Subcutaneous adipose tissue (tissue), 4 donors: ENCODE measurements around the gene OCA2. TPM values are rescaled to one million over a fixed set of nuclear protein-coding genes. Genes with fewer than 3 reads are reported as not detected.

Experiments
- total RNA-seq, 4 donors: library from RNA; depleted of rRNA; stranded (reverse); fragments of >200 nt; gene quantifications; one replicate each; pipeline ENCODE4 v1.1.0, GENCODE V29; 2016
- TF ChIP-seq, protein P1 (sequence below): fragments of 450-650 bp; IDR thresholded peaks from one replicate; pipeline ENCODE4 v1.5.1; 2016; ENCODE audit warnings: low read depth, mild to moderate bottlenecking, control low read depth, antibody characterized with exemption, moderate library complexity

Gene OCA2
- total RNA-seq: 1 to 10 TPM in 1 of 4 donors, not detected in 3; 1.1 TPM

DNA sequence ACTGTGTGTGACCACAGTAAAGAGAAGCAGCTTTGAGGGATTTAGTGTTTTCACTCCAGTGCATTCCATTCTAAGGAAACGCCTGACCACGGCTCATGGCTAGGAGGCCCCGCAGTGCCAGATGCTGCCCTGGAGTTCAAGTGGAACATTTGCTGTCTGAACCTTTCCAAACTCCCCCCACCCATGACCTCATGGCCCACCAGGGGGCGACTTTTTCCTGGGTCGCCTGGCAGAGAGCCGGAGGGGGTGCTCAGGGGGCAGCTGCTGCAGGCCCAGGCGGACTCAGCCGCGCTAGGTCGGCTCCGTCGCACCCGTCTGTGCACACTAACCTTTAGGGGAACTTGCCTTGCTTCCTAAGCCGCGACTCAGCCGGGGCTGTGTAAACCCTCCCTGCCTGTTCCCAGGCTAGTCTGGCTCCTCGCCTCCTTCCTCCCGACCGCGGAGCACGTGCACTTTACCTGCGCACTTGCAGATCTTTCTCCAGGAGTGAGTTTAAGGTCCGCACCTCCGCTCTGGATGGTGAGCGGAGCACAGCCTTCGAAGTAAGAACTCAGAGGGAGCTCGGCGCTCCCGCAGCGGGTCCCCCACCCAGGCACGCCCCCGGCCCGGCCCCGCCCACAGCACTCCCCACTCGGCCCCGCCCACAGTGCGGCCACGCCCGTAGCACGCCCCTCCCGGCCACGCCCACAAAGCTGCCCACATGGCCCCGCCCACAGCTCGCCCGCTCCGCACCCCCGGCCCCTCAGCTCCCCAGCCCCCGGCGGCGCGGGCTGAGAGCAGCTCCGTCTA is at the start of gene OCA2:
TSS of gene OCA2 (minus strand) at position 550 of the 789 bp plus-strand sequence. CDS start 17,441 bp downstream, outside the sequence.
- TF ChIP-seq, protein P1, sequence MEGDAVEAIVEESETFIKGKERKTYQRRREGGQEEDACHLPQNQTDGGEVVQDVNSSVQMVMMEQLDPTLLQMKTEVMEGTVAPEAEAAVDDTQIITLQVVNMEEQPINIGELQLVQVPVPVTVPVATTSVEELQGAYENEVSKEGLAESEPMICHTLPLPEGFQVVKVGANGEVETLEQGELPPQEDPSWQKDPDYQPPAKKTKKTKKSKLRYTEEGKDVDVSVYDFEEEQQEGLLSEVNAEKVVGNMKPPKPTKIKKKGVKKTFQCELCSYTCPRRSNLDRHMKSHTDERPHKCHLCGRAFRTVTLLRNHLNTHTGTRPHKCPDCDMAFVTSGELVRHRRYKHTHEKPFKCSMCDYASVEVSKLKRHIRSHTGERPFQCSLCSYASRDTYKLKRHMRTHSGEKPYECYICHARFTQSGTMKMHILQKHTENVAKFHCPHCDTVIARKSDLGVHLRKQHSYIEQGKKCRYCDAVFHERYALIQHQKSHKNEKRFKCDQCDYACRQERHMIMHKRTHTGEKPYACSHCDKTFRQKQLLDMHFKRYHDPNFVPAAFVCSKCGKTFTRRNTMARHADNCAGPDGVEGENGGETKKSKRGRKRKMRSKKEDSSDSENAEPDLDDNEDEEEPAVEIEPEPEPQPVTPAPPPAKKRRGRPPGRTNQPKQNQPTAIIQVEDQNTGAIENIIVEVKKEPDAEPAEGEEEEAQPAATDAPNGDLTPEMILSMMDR: no peak

DNA sequence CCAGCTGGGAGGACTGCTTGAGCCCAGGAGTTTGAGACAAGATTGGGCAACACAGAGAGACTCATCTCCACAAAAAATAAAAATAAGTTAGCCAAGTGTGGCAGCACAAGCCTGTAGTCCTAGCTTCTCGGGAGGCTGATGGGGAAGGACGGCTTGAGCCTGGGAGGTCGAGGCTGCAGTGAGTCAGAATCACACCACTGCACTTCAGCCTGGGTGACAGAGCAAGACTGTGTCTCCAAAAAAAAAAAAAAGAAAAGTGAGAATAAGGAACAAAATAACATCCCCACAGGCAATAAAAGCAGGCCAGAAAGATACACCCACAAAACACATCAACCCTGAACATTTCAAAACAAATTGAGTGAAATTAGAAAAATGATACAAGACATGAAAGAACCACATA is 48.7 kb upstream of the OCA2 start:
- TF ChIP-seq, protein P1: no peak

DNA sequence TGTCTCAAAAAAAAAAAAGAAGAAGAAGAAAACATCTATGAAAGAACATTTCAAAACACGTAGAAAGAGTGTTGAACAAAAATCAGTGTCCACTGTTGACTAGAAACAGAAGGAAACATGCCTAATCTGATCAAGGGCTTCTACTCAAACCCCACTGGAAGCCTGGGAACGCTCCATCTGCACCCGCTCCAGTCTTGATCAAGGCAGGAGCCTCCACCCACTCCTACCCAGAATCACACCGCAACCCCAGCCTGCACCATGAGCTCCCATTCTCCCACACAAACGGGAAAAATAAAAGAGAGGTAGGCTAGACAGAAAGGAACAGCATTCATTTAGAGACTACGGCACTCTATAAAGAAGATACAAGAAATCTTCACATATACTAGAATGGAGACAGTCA is 40.9 kb upstream of the OCA2 start:
- TF ChIP-seq, protein P1: no peak

DNA sequence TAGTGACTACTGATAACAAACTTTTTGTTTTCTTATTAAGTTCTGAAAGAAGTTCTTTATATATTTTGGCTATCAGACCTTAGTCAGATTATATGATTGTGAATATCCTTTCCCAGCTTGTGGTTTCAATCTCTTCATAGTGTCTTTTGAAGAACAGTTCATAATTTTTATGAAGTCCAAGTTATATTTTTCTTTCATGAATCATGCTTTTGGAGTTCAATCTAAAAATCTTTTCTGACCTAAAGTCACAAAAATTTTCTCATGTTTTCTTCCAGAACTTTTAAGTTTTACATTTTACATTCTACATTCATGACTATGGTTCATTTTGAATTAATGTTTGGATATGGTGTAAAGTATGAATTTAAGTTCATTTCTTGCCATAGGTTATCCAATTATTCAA is 34.2 kb upstream of the OCA2 start:
- TF ChIP-seq, protein P1: no peak

DNA sequence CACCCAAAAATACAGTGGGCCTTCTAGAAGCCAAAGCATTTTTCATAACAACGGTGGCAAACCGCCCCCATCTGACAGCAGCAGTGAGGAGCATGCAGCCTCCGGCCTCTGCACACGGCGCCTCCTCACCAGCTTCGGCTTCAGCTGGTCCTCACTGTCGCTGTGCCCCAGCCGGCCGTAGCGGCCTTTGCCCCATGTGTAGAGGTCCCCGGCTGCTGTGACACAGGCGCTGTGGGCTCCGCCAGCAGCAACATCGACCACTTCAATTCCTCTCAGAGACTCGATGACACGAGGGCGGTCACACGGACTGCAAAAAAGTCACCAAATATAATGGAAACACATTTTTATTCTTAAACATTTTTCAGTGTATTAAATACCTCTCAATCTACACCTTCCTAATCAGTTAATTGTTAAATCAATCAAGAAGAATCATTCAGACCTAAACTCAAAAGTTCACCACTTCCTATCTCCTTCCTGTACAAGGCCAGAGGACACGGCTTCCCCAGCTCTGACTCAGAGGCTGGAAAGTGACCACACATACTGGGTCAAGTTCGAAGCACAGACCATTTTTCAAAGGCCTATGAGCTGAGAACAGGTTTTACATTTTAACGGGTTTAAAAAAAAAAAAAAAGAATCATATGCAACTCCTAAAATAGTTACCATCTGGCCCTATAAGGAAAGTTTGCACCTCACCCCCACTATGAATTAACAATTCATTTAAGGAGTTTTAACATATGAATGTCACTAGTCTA is 33.6 kb upstream of the OCA2 start:
- TF ChIP-seq, protein P1: no peak

DNA sequence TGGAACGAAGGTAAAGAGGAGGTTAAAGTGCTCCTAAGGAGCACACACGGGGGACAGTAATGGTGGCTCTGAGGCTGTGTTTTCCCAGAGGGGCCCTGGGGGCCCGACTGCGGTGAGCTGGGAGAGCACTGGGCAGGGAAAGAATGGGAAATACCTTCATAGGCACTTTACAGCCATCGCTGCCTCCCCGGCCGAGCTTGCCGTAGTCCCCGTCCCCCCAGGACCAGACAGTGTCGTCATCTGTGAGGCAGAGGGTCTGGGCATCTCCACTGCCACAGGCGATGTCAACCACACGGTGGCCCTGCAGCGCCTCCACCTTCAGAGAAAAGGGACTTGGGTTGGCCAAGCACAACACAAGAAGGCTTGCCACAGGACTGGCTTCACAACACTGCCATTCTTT is 32.8 kb upstream of the OCA2 start:
- TF ChIP-seq, protein P1: no peak

DNA sequence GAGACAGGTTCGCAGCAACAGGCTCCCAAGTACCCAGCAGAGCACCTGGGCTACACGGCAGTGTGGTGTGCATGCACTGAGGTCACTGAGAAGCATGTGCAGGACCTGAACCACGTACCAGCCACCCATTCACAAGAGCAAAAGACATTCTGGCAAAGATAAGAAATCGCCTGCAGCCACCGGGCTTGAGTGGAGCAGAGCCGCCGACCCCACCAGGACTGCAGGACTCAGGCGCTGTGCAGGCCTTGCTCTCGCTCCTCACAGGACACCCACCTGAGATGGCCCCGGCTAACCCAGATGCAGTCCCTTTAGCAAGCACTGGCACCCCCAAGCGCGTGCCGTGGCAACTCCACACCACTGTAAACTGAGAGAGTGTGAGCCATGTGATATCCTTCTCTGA is 32.3 kb upstream of the OCA2 start:
- TF ChIP-seq, protein P1: no peak
